ENCODE results near the gene EHD1. TPM values are rescaled to one million over a fixed set of nuclear protein-coding genes. Genes with fewer than 3 reads are reported as not detected.

Gene EHD1
- total and polyA plus RNA-seq, 9 donors, result 14.3 to 87.8 (median 33.5) TPM

- no peaks in the 10 kb centered on the region for H3K27me3 ChIP-seq
- no peaks in the 10 kb centered on the region for H3K9me3 ChIP-seq
- 4 to 6% (median 5%) methylated on average over 23 of the region's 23 CpGs for WGBS, 3 donors
- peak; percentile 11 for TF ChIP-seq POLR2A (IDR thresholded peaks at IDR 0.05)
- TF ChIP-seq, protein P1, sequence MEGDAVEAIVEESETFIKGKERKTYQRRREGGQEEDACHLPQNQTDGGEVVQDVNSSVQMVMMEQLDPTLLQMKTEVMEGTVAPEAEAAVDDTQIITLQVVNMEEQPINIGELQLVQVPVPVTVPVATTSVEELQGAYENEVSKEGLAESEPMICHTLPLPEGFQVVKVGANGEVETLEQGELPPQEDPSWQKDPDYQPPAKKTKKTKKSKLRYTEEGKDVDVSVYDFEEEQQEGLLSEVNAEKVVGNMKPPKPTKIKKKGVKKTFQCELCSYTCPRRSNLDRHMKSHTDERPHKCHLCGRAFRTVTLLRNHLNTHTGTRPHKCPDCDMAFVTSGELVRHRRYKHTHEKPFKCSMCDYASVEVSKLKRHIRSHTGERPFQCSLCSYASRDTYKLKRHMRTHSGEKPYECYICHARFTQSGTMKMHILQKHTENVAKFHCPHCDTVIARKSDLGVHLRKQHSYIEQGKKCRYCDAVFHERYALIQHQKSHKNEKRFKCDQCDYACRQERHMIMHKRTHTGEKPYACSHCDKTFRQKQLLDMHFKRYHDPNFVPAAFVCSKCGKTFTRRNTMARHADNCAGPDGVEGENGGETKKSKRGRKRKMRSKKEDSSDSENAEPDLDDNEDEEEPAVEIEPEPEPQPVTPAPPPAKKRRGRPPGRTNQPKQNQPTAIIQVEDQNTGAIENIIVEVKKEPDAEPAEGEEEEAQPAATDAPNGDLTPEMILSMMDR (IDR thresholded peaks at IDR 0.05), result no peak
- no peaks in the 10 kb centered on the region for H3K36me3 ChIP-seq
- peak; percentile 68 to 78 (median 71) for DNase-seq
- peak overlapping the region; percentile 99 for H3K4me3 ChIP-seq
- peaks cover 6% of the 10 kb centered on the region for H3K4me1 ChIP-seq (ENCODE audit: insufficient read depth)
- intact Hi-C loops (cut with DNase I), result loop anchor here in 1 of 4 donors (10.0 kb wide), 1 partner anchor 199 kb away; the partner anchor contains the start of genes TM7SF2 and ZNHIT2
- H3K27ac ChIP-seq, result peak overlapping the region; percentile 58 to 64
Measured at GRCh38 chr11:64916040-64916774, 37.8 kb upstream of the EHD1 start.

DNA sequence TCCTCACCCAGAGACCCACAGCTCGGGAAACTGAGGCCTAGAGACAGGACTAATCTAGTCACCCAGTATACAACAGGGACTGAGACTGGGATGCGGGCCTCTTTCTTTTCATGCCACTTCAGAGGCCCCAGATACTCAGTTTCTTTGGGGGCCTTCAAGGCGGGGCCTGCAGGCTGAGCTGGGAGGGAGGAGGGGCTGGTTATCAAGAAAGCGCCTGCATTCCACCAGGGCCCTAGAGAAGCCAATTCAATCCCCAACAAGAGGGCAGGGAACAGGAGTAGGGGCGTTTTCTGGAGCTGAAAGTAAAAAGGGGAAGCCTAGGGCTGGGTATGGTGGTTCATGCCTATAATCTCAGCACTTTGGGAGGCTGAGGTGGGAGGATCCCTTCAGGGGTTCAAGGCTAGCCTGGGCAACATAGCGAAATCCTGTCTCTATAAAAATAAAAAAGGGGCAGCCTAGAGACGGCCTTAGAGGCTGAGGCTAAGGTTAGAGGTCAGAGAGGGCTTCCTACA lies 37.0 kb upstream of the EHD1 start:
- 64 to 68% (median 68%) methylated on average over 7 of the region's 7 CpGs for WGBS, 3 donors
- intact Hi-C loops (cut with DNase I), result loop anchor here in 1 of 4 donors (10.0 kb wide), 1 partner anchor 199 kb away; the partner anchor contains the start of genes TM7SF2 and ZNHIT2

GRCh38 chr11:64914123-64914522 lies 35.7 kb upstream of the EHD1 start:
- H3K27me3 ChIP-seq, result no peaks in the 10 kb centered on the region
- 92 to 93% (median 92%) methylated on average over 13 to 17 of the region's 17 CpGs for WGBS, 3 donors
- H3K9me3 ChIP-seq, result no peaks in the 10 kb centered on the region
- H3K4me1 ChIP-seq (ENCODE audit: insufficient read depth), result peaks cover 6% of the 10 kb centered on the region
- H3K4me3 ChIP-seq, result no peak overlapping the region
- TF ChIP-seq EP300 (IDR thresholded peaks at IDR 0.05) (no peak), POLR2A (IDR thresholded peaks at IDR 0.05) (no peak)
- TF ChIP-seq, protein P1 (IDR thresholded peaks at IDR 0.05), result no peak
- intact Hi-C loops (cut with DNase I), result loop anchor here in 1 of 4 donors (10.0 kb wide), 1 partner anchor 201 kb away; the partner anchor contains the start of genes TM7SF2 and ZNHIT2
- no peaks in the 10 kb centered on the region for H3K36me3 ChIP-seq
- no peak overlapping the region for H3K27ac ChIP-seq
- no peak for DNase-seq

More for the DNA sequence above, 37.0 kb upstream of the EHD1 start:
- Histone ChIP-seq H3K27me3 (no peaks in the 10 kb centered on the region), H3K4me3 (peak overlapping the region; percentile 99), H3K9me3 (no peaks in the 10 kb centered on the region), H3K4me1 (ENCODE audit: insufficient read depth) (peaks cover 6% of the 10 kb centered on the region), H3K27ac (peak overlapping the region in 1 of 2 donors; percentile 58), H3K36me3 (no peaks in the 10 kb centered on the region)
- TF ChIP-seq, protein P1 (IDR thresholded peaks at IDR 0.05), result no peak
- no peak for TF ChIP-seq EP300 (IDR thresholded peaks at IDR 0.05)
- no peak for TF ChIP-seq POLR2A (IDR thresholded peaks at IDR 0.05)
- no peak for DNase-seq

GRCh38 chr11:64913171-64913727 lies 34.8 kb upstream of the EHD1 start:
- Histone ChIP-seq H3K27me3 (no peaks in the 10 kb centered on the region), H3K27ac (no peak overlapping the region), H3K9me3 (no peaks in the 10 kb centered on the region), H3K4me3 (no peak overlapping the region), H3K36me3 (no peaks in the 10 kb centered on the region), H3K4me1 (ENCODE audit: insufficient read depth) (peaks cover 6% of the 10 kb centered on the region)
- DNase-seq, result no peak
- WGBS, 3 donors, result 86 to 89% (median 87%) methylated on average over 18 of the region's 18 CpGs
- intact Hi-C loops (cut with DNase I), result loop anchor here in 1 of 4 donors (10.0 kb wide), 1 partner anchor 202 kb away; the partner anchor contains the start of genes TM7SF2 and ZNHIT2
- TF ChIP-seq POLR2A (IDR thresholded peaks at IDR 0.05), result no peak
- TF ChIP-seq EP300 (IDR thresholded peaks at IDR 0.05), result no peak
- TF ChIP-seq, protein P1 (IDR thresholded peaks at IDR 0.05), result no peak

All from ovary (tissue), 9 donors.